GM23338 (cell line): Measurements from ENCODE around the gene MRPL32.

Experiments used
- CREB1 ChIP-seq: fragments of 250-450 bp; sonication (Bioruptor Pico); IDR thresholded peaks from 2 replicates; pipeline ENCODE4 v1.5.0; 2020; ENCODE audit warnings: low read depth, mild to moderate bottlenecking, moderate library complexity
- CTCF ChIP-seq, 2 experiments: fragments of 200-600 bp in 1 of 2; sonication (generic) in 1 of 2; conservative IDR thresholded peaks; 2 replicates each; pipeline versions ENCODE4 v1.5.1 to v1.6.1; 2016 to 2017; ENCODE audit warnings: antibody characterized with exemption in 2 of 2, low read depth in 2 of 2, mild to moderate bottlenecking in 2 of 2, moderate library complexity in 1 of 2
- EZH2 ChIP-seq: fragments of 200-600 bp; sonication (generic); IDR thresholded peaks from one replicate; pipeline ENCODE4 v1.8.0; 2017; ENCODE audit warnings: antibody characterized with exemption, mild to moderate bottlenecking, low read depth; ENCODE audit not compliant: unreplicated experiment

- TF ChIP-seq CTCF (conservative IDR thresholded peaks at IDR 0.05; ENCODE audit: low read depth in 2 of 2) (no peak), EZH2 (no peak), CREB1 (CRISPR knock-in tag) (no peak)
These were observed 27.4 kb downstream of the MRPL32 start for GRCh38 chr7:42959549-42959948.
